ENCODE data around the gene MYL6.

DNA sequence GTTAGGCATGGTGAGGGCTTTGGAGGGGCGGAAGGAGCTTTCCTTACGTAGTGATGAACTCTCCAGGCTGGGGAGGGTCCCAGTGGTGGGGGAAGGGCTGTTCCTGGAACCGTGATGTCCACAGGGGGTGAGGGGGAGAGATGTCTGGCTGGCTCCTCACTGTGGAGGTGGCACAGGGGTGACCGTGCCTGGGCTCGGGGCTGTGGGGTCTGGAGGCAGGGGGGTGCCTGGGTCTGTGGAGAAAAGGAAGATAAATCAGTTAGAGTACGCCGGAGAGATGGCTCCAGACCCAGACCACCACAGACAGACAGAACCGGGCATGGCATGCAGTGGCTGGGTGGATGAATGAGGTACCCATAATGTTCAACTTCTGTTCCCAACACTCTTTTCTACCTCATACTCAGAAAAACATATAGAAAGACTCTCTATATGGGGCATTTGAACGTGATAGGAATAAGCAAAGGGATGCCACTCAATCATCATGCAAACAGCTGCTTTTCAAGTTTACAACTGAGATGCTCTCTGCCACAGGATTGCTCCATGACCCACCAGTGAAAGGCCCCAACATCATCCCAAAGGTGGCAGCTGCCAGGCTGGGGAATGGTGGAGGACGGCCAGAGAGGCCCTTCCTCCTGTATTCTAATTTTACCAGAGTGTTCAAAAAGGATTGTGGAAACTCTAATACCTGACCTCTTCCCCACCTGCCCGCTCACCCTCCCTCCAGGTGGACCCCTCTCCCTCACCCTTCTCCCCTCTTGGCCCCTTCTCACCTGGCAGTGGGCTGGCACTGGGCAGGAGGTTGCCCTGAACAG, 5.6 kb downstream of the MYL6 start:
- TF ChIP-seq, protein P1, sequence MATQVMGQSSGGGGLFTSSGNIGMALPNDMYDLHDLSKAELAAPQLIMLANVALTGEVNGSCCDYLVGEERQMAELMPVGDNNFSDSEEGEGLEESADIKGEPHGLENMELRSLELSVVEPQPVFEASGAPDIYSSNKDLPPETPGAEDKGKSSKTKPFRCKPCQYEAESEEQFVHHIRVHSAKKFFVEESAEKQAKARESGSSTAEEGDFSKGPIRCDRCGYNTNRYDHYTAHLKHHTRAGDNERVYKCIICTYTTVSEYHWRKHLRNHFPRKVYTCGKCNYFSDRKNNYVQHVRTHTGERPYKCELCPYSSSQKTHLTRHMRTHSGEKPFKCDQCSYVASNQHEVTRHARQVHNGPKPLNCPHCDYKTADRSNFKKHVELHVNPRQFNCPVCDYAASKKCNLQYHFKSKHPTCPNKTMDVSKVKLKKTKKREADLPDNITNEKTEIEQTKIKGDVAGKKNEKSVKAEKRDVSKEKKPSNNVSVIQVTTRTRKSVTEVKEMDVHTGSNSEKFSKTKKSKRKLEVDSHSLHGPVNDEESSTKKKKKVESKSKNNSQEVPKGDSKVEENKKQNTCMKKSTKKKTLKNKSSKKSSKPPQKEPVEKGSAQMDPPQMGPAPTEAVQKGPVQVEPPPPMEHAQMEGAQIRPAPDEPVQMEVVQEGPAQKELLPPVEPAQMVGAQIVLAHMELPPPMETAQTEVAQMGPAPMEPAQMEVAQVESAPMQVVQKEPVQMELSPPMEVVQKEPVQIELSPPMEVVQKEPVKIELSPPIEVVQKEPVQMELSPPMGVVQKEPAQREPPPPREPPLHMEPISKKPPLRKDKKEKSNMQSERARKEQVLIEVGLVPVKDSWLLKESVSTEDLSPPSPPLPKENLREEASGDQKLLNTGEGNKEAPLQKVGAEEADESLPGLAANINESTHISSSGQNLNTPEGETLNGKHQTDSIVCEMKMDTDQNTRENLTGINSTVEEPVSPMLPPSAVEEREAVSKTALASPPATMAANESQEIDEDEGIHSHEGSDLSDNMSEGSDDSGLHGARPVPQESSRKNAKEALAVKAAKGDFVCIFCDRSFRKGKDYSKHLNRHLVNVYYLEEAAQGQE (IDR thresholded peaks at IDR 0.05; ENCODE audit: insufficient read depth in 1 of 2, low read depth in 2 of 2, low read length in 2 of 2) = no peak
- TF ChIP-seq TAF1 (IDR thresholded peaks at IDR 0.05; ENCODE audit: borderline replicate concordance, insufficient read depth, low read length) (no peak), POLR2AphosphoS5 (IDR thresholded peaks at IDR 0.05; ENCODE audit: low read depth, low read length) (no peak; the same call in 1 of the 2 replicates), SIN3A (IDR thresholded peaks at IDR 0.05; ENCODE audit: borderline replicate concordance, insufficient read depth, low read length) (no peak)

Data from PFSK-1 (cell line).